ENCODE measurements around the gene ZBTB46. TPM values are rescaled to one million over a fixed set of nuclear protein-coding genes. Genes with fewer than 3 reads are reported as not detected.
"Not testable (repeated sequence)": the region's sequence is repeated elsewhere in the genome, so short reads cannot be mapped to it uniquely, and the experiment has no call there.

ZBTB46 gene
- total RNA-seq, 6 experiments from 2014 or later: 1.2 to 4.2 (median 2.4) TPM

- TF ChIP-seq, protein P1, sequence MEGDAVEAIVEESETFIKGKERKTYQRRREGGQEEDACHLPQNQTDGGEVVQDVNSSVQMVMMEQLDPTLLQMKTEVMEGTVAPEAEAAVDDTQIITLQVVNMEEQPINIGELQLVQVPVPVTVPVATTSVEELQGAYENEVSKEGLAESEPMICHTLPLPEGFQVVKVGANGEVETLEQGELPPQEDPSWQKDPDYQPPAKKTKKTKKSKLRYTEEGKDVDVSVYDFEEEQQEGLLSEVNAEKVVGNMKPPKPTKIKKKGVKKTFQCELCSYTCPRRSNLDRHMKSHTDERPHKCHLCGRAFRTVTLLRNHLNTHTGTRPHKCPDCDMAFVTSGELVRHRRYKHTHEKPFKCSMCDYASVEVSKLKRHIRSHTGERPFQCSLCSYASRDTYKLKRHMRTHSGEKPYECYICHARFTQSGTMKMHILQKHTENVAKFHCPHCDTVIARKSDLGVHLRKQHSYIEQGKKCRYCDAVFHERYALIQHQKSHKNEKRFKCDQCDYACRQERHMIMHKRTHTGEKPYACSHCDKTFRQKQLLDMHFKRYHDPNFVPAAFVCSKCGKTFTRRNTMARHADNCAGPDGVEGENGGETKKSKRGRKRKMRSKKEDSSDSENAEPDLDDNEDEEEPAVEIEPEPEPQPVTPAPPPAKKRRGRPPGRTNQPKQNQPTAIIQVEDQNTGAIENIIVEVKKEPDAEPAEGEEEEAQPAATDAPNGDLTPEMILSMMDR (IDR thresholded peaks at IDR 0.05): no peak
- no peak for TF ChIP-seq POLR2A (IDR thresholded peaks at IDR 0.05)
- no peaks in the 10 kb centered on the region for H3K9me3 ChIP-seq
- H3K27me3 ChIP-seq: no peaks in the 10 kb centered on the region
- no peak overlapping the region for H3K27ac ChIP-seq
- no peak overlapping the region for H3K4me3 ChIP-seq
- intact Hi-C loops (cut with DNase I): no loop called here
- H3K36me3 ChIP-seq: peaks cover 0 to 3% (median 0%) of the 10 kb centered on the region in 4 donors
- DNase-seq: peak in 1 of 3 donors; percentile 25
- no peak for ATAC-seq
- WGBS (ENCODE audit: insufficient coverage, low coverage, low lambda C conversion rate, missing lambda C conversion rate): 82% methylated on average over 33 of the region's 38 CpGs
- peaks cover 0 to 34% (median 14%) of the 10 kb centered on the region in 4 donors for H3K4me1 ChIP-seq
These were observed 98.7 kb downstream of the ZBTB46 start for GRCh38 chr20:63732118-63733095.

DNA sequence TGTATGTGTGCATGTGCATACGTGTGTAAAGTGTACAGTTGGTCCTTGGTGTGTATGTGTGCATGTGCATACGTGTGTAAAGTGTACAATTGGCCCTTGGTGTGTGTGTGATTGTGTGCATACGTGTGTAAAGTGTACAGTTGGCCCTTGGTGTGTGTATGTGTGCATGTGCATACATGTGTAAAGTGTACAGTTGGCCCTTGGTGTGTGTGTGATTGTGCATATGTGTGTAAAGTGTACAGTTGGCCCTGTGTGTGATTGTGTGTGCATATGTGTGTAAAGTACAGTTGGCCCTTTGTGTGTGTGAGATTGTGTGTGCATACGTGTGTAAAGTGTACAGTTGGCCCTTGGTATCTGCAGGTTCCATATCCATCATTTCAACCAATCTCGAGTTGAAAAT lies 99.7 kb downstream of the ZBTB46 start:
- TF ChIP-seq, protein P1 (IDR thresholded peaks at IDR 0.05): no peak
- no peak for TF ChIP-seq POLR2A (IDR thresholded peaks at IDR 0.05)
- H3K27me3 ChIP-seq: no peaks in the 10 kb centered on the region
- no peak for ATAC-seq
- intact Hi-C loops (cut with DNase I): no loop called here
- no peak for DNase-seq
- 62% methylated on average over 5 of the region's 5 CpGs for WGBS (ENCODE audit: insufficient coverage, low coverage, low lambda C conversion rate, missing lambda C conversion rate)
- H3K27ac ChIP-seq: no peak overlapping the region
- peaks cover 0 to 3% (median 0%) of the 10 kb centered on the region in 4 donors for H3K36me3 ChIP-seq
- H3K9me3 ChIP-seq: no peaks in the 10 kb centered on the region
- H3K4me1 ChIP-seq: peaks cover 0 to 44% (median 14%) of the 10 kb centered on the region in 4 donors
- no peak overlapping the region for H3K4me3 ChIP-seq

GRCh38 chr20:63730189-63730733 lies 100.8 kb downstream of the ZBTB46 start:
- intact Hi-C loops (cut with DNase I); H3K36me3 ChIP-seq: not testable (repeated sequence)
- 73% methylated on average over 13 of the region's 18 CpGs for WGBS (ENCODE audit: insufficient coverage, low coverage, low lambda C conversion rate, missing lambda C conversion rate)

GRCh38 chr20:63722967-63723622 lies 108.0 kb downstream of the ZBTB46 start:
- H3K9me3 ChIP-seq; H3K27me3 ChIP-seq; H3K36me3 ChIP-seq; DNase-seq; ATAC-seq; intact Hi-C loops (cut with DNase I); H3K4me3 ChIP-seq; H3K27ac ChIP-seq: not testable (repeated sequence)
- 63% methylated on average over 1 of the region's 2 CpGs for WGBS (ENCODE audit: insufficient coverage, low coverage, low lambda C conversion rate, missing lambda C conversion rate)
- peaks cover 0 to 17% (median 3%) of the 10 kb centered on the region in 4 donors for H3K4me1 ChIP-seq

More at GRCh38 chr20:63730189-63730733, 100.8 kb downstream of the ZBTB46 start:
- H3K4me3 ChIP-seq, H3K27me3 ChIP-seq, H3K9me3 ChIP-seq, ATAC-seq, H3K27ac ChIP-seq: not testable (repeated sequence)
- DNase-seq: peak in 1 of 3 donors; percentile 30
- peaks cover 0 to 44% (median 14%) of the 10 kb centered on the region in 4 donors for H3K4me1 ChIP-seq

GRCh38 chr20:63718996-63719395 lies 112.1 kb downstream of the ZBTB46 start:
- H3K4me3 ChIP-seq: no peak overlapping the region
- no peaks in the 10 kb centered on the region for H3K4me1 ChIP-seq
- H3K9me3 ChIP-seq: no peaks in the 10 kb centered on the region
- 89% methylated on average over 1 of the region's 2 CpGs for WGBS (ENCODE audit: insufficient coverage, low coverage, low lambda C conversion rate, missing lambda C conversion rate)
- no peak for ATAC-seq
- H3K27me3 ChIP-seq: no peaks in the 10 kb centered on the region
- H3K27ac ChIP-seq: no peak overlapping the region
- H3K36me3 ChIP-seq: peaks cover 0 to 14% (median 7%) of the 10 kb centered on the region in 4 donors
- no peak for DNase-seq
- intact Hi-C loops (cut with DNase I): no loop called here
- TF ChIP-seq POLR2A (IDR thresholded peaks at IDR 0.05): no peak
- TF ChIP-seq, protein P1 (IDR thresholded peaks at IDR 0.05): no peak
